H1 (cell line): ENCODE results near the gene WBP4. TPM values are rescaled to one million over a fixed set of nuclear protein-coding genes. Genes with fewer than 3 reads are reported as not detected.

Experiments used
- CTCF ChIA-PET: fragments of 300-600 bp; sonication (Branson Sonifier 250); formaldehyde crosslinking; loops from one replicate; lab custom pipeline; 2021; ENCODE audit not compliant: partially characterized antibody; lab: Charles Lee
- POLR2A ChIA-PET: fragments of 300-600 bp; sonication (Branson Sonifier 250); formaldehyde crosslinking; loops from one replicate; lab custom pipeline; 2021; ENCODE audit warnings: inconsistent platforms; ENCODE audit not compliant: partially characterized antibody; lab: Charles Lee
- DNase-seq, 2 experiments: peaks; one replicate each; pipeline versions ENCODE4 v3.0.0 to v3.0.0-alpha.2; 2010 to 2022; ENCODE audit warnings: low spot score in 2 of 2, low read depth in 1 of 2, mixed read lengths in 1 of 2
- FAIRE-seq: peaks from 2 replicates; lab custom pipeline; 2011; peaks lifted over from hg19 to GRCh38; lab: Jason Lieb, UNC
- H2AFZ ChIP-seq: 2 replicates; pipeline ENCODE4 v1.8.1; 2012; ENCODE audit warnings: low read length, inconsistent platforms
- H2AK5ac ChIP-seq: 2 replicates; pipeline ENCODE4 v1.6.1; 2013; ENCODE audit warnings: low read depth, low read length
- H2BK120ac ChIP-seq: replicated peaks from 2 replicates; pipeline ENCODE3; 2013; ENCODE audit warnings: low read depth, low read length, inconsistent platforms
- H2BK12ac ChIP-seq: 2 replicates; pipeline ENCODE4 v1.6.1; 2013; ENCODE audit warnings: low read depth, low read length
- H2BK15ac ChIP-seq: 2 replicates; pipeline ENCODE4 v1.6.1; 2013; ENCODE audit warnings: low read length
- H2BK20ac ChIP-seq: 2 replicates; pipeline ENCODE4 v1.6.1; 2013; ENCODE audit warnings: low read length
- H2BK5ac ChIP-seq: 2 replicates; pipeline ENCODE4 v1.6.1; 2013; ENCODE audit warnings: low read depth, low read length
- H3K14ac ChIP-seq: 2 replicates; pipeline ENCODE4 v1.6.1; 2013; ENCODE audit warnings: inconsistent platforms; ENCODE audit not compliant: insufficient read length
- H3K18ac ChIP-seq: 2 replicates; pipeline ENCODE4 v1.6.1; 2013; ENCODE audit warnings: low read length; ENCODE audit errors: extremely low read depth
- H3K23ac ChIP-seq: 2 replicates; pipeline ENCODE4 v1.6.1; 2013; ENCODE audit warnings: inconsistent platforms; ENCODE audit not compliant: insufficient read length
- H3K23me2 ChIP-seq: 2 replicates; pipeline ENCODE4 v1.6.1; 2013; ENCODE audit warnings: low read depth, low read length
- H3K27ac ChIP-seq: 2 replicates; pipeline ENCODE4 v1.6.1; 2011; ENCODE audit warnings: low read depth, low read length, inconsistent platforms
- H3K27me3 ChIP-seq, 4 experiments: replicated peaks in 1 of 4; 1 replicate in 1 of 4; 2 replicates in 3 of 4; pipeline versions ENCODE4 v1.6.1 to v1.8.1; 2011 to 2013; ENCODE audit warnings: low read length in 3 of 4, mild to moderate bottlenecking in 3 of 4, inconsistent platforms in 2 of 4, mixed read lengths in 2 of 4, moderate library complexity in 1 of 4; ENCODE audit not compliant: control insufficient read depth in 3 of 4, insufficient read depth in 3 of 4; ENCODE audit errors: extremely low read depth in 1 of 4
- H3K36me3 ChIP-seq, 4 experiments: 2 replicates each; pipeline versions ENCODE4 v1.6.1 to v1.8.1; 2011 to 2013; ENCODE audit warnings: mild to moderate bottlenecking in 4 of 4, low read length in 3 of 4, moderate library complexity in 2 of 4, control low read depth in 1 of 4, inconsistent platforms in 1 of 4; ENCODE audit not compliant: insufficient read depth in 4 of 4, control insufficient read depth in 2 of 4
- H3K4ac ChIP-seq: replicated peaks from 2 replicates; pipeline ENCODE3; 2013; ENCODE audit warnings: low read length, low read depth, mixed read lengths, inconsistent platforms; ENCODE audit not compliant: insufficient read length
- H3K4me1 ChIP-seq, 4 experiments: replicated peaks in 1 of 4; 1 replicate in 1 of 4; 2 replicates in 3 of 4; pipeline versions ENCODE4 v1.6.1 to v1.8.1; 2011 to 2013; ENCODE audit warnings: low read length in 3 of 4, inconsistent platforms in 2 of 4, mixed read lengths in 1 of 4; ENCODE audit not compliant: insufficient read depth in 4 of 4, control insufficient read depth in 3 of 4
- H3K4me2 ChIP-seq, 2 experiments: 2 replicates each; pipeline versions ENCODE4 v1.6.1 to v1.8.1; 2011 to 2013; ENCODE audit warnings: low read depth in 2 of 2, low read length in 2 of 2, control low read depth in 1 of 2, inconsistent platforms in 1 of 2, mild to moderate bottlenecking in 1 of 2; ENCODE audit not compliant: insufficient read depth in 1 of 2
- H3K4me3 ChIP-seq, 4 experiments: fragments of 200-600, 300-600 bp in 1 of 4; sonication (generic), shearing (Covaris generic), sonication (Bioruptor Twin) in 1 of 4; 2 replicates each; pipeline versions ENCODE4 v1.5.1 to v1.8.1; 2011 to 2016; ENCODE audit warnings: low read length in 4 of 4, low read depth in 3 of 4, control low read depth in 2 of 4, inconsistent platforms in 2 of 4, mild to moderate bottlenecking in 2 of 4, mixed read lengths in 1 of 4, moderate library complexity in 1 of 4; ENCODE audit not compliant: insufficient read depth in 2 of 4; ENCODE audit errors: extremely low read depth in 1 of 4
- H3K56ac ChIP-seq: replicated peaks from 2 replicates; pipeline ENCODE3; 2013; ENCODE audit warnings: low read depth, mild to moderate bottlenecking, mixed read lengths, low read length, inconsistent platforms; ENCODE audit not compliant: insufficient read length
- H3K79me1 ChIP-seq: 2 replicates; pipeline ENCODE4 v1.6.1; 2013; ENCODE audit warnings: low read depth, low read length, control low read depth
- H3K79me2 ChIP-seq, 2 experiments: 2 replicates each; pipeline versions ENCODE4 v1.6.1 to v1.8.1; 2012 to 2013; ENCODE audit warnings: low read length in 2 of 2, mild to moderate bottlenecking in 2 of 2, inconsistent platforms in 1 of 2; ENCODE audit not compliant: insufficient read depth in 2 of 2, control insufficient read depth in 1 of 2
- H3K9ac ChIP-seq, 4 experiments: replicated peaks in 1 of 4; 1 replicate in 1 of 4; 2 replicates in 3 of 4; pipeline versions ENCODE4 v1.6.1 to v1.8.1; 2011 to 2013; ENCODE audit warnings: low read depth in 3 of 4, low read length in 3 of 4, control low read depth in 2 of 4, mild to moderate bottlenecking in 2 of 4, moderate library complexity in 2 of 4, inconsistent platforms in 1 of 4; ENCODE audit errors: extremely low read depth in 1 of 4
- H3K9me3 ChIP-seq, 2 experiments: 2 replicates each; pipeline versions ENCODE4 v1.6.1 to v1.8.1; 2012 to 2013; ENCODE audit warnings: mild to moderate bottlenecking in 2 of 2, moderate library complexity in 2 of 2, control low read depth in 1 of 2, inconsistent platforms in 1 of 2, low read depth in 1 of 2, low read length in 1 of 2, mixed read lengths in 1 of 2; ENCODE audit not compliant: insufficient read depth in 2 of 2
- H4K20me1 ChIP-seq, 2 experiments: replicated peaks in 1 of 2; 2 replicates each; pipeline versions ENCODE3 to v1.8.1; 2011 to 2013; ENCODE audit warnings: inconsistent platforms in 2 of 2, low read length in 2 of 2, mild to moderate bottlenecking in 1 of 2; ENCODE audit not compliant: insufficient read depth in 2 of 2, control insufficient read depth in 1 of 2
- H4K5ac ChIP-seq: 2 replicates; pipeline ENCODE4 v1.6.1; 2013; ENCODE audit warnings: low read length, low read depth, mixed read lengths, inconsistent platforms; ENCODE audit not compliant: insufficient read length
- H4K8ac ChIP-seq: 2 replicates; pipeline ENCODE4 v1.8.0; 2013; ENCODE audit warnings: mild to moderate bottlenecking, moderate library complexity, low read length, inconsistent platforms; ENCODE audit not compliant: insufficient read depth; ENCODE audit errors: extremely low read depth
- H4K91ac ChIP-seq: replicated peaks from 2 replicates; pipeline ENCODE3; 2013; ENCODE audit warnings: low read length, mixed read lengths, inconsistent platforms; ENCODE audit not compliant: insufficient read length
- BRCA1 ChIP-seq: IDR thresholded peaks from 2 replicates; pipeline ENCODE4 v1.6.1; 2012; ENCODE audit warnings: low read depth, low read length, improper control_type of control experiment
- CHD2 ChIP-seq: IDR thresholded peaks from 2 replicates; pipeline ENCODE4 v1.6.1; 2012; ENCODE audit warnings: low read length, improper control_type of control experiment
- EP300 ChIP-seq, 2 experiments: IDR thresholded peaks; 1 replicate in 1 of 2; 2 replicates in 1 of 2; pipeline ENCODE4 v1.6.1; 2011 to 2012; ENCODE audit warnings: low read depth in 2 of 2, low read length in 2 of 2, mild to moderate bottlenecking in 2 of 2, borderline replicate concordance in 1 of 2, inconsistent platforms in 1 of 2, moderate library complexity in 1 of 2
- EZH2 ChIP-seq: fragments of 200-600 bp; sonication (generic); IDR thresholded peaks from 2 replicates; pipeline ENCODE4 v1.7.1; 2012; ENCODE audit warnings: low read depth, mild to moderate bottlenecking, moderate library complexity, low read length, inconsistent platforms; ENCODE audit not compliant: severe bottlenecking
- FOSL1 ChIP-seq: IDR thresholded peaks from 2 replicates; pipeline ENCODE4 v1.6.1; 2011; ENCODE audit warnings: mild to moderate bottlenecking, low read depth, low read length, moderate library complexity; ENCODE audit not compliant: insufficient read depth
- HDAC6 ChIP-seq: IDR thresholded peaks from one replicate; pipeline ENCODE4 v1.7.1; 2012; ENCODE audit warnings: low read depth, mild to moderate bottlenecking, inconsistent platforms, low read length, moderate library complexity
- KDM4A ChIP-seq: IDR thresholded peaks from one replicate; pipeline ENCODE4 v1.7.1; 2012; ENCODE audit warnings: low read depth, mild to moderate bottlenecking, moderate library complexity, low read length, inconsistent platforms; ENCODE audit not compliant: severe bottlenecking
- MAFK ChIP-seq: IDR thresholded peaks from 2 replicates; pipeline ENCODE4 v1.6.1; 2012; ENCODE audit warnings: low read depth, mild to moderate bottlenecking, improper control_type of control experiment, low read length
- POLR2AphosphoS5 ChIP-seq: IDR thresholded peaks from 2 replicates; pipeline ENCODE4 v1.6.1; 2011; ENCODE audit warnings: low read depth, low read length
- RFX5 ChIP-seq: IDR thresholded peaks from 2 replicates; pipeline ENCODE4 v1.6.1; 2011; ENCODE audit warnings: low read depth, low read length, improper control_type of control experiment, borderline replicate concordance
- RNF2 ChIP-seq: fragments of 200-900, 300-1000 bp; sonication (generic); IDR thresholded peaks from 2 replicates; pipeline ENCODE4 v1.7.1; 2016; ENCODE audit warnings: borderline replicate concordance, low read depth, mild to moderate bottlenecking, antibody characterized with exemption, low read length; ENCODE audit not compliant: poor library complexity, severe bottlenecking; ENCODE audit errors: missing control alignments
- RXRA ChIP-seq: IDR thresholded peaks from 2 replicates; pipeline ENCODE4 v1.6.1; 2011; ENCODE audit warnings: low read depth, mild to moderate bottlenecking, low read length, moderate library complexity; ENCODE audit not compliant: insufficient read depth
- SIRT6 ChIP-seq: IDR thresholded peaks from one replicate; pipeline ENCODE4 v1.7.1; 2012; ENCODE audit warnings: low read length, inconsistent platforms
- WGBS, 2 experiments: shearing (Covaris generic) in 1 of 2; methylation state at CpG; one replicate each; pipeline versions ENCODE4 v1.1.6 to v1.1.7; 2013 to 2015; ENCODE audit warnings: low lambda C conversion rate in 2 of 2, mixed read lengths in 2 of 2, inconsistent platforms in 1 of 2, low coverage in 1 of 2, missing lambda C conversion rate in 1 of 2; ENCODE audit not compliant: insufficient replicate concordance in 2 of 2, insufficient coverage in 1 of 2, insufficient read length in 1 of 2; ENCODE audit errors: extremely low coverage in 1 of 2, missing lambda C conversion rate in 1 of 2; 5-methylcytosine and 5-hydroxymethylcytosine counted together
- polyA plus RNA-seq, 7 experiments: library from polyadenylated mRNA; depleted of rRNA in 3 of 7; stranded (reverse) in 5 of 7; unstranded in 2 of 7; fragments of >200 nt in 5 of 7; fragments of 200-250 nt in 2 of 7; gene quantifications; 1 replicate in 5 of 7; 2 replicates in 1 of 7; 4 replicates in 1 of 7; pipeline versions ENCODE4 v1.2.1 to v1.2.3, GENCODE V29; 2011 to 2013; ENCODE audit warnings: missing spikeins in 2 of 7, mixed read lengths in 2 of 7
- total RNA-seq: library from RNA; stranded (reverse); fragmentation: NEBNext Ultra II Directional; extraction: Animal tissue kit (Norgen Biotek cat#: 25700); gene quantifications from 2 replicates; pipeline ENCODE4 v1.2.1, GENCODE V29; 2021
- TF ChIP-seq, protein P1 (sequence below): IDR thresholded peaks from 2 replicates; pipeline ENCODE4 v1.6.1; 2012; ENCODE audit warnings: inconsistent platforms

Gene WBP4
- total and polyA plus RNA-seq, 2 of the 8 experiments (the other 6 are each of a cell fraction or from before 2014, with no cell fraction given) = 3.0 to 10.0 TPM

DNA sequence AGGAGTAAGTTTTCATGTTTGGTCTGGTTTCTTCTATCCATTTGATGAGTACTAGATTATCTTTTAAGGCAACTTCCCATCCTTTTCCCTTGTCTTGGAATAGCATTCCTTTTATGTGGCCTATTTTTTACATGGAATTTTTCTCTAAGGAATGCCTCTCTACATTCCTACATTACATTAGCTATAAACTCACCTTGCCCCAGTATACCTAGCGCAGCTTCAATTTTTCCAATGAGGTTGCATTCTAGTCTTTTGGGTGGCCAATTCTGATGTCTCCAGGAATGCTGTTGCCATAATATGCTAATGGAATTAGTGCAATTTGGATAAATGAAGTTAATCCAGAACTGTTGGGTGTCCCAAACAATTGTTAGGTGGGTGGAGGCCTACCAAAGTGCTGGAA, 37.5 kb downstream of the WBP4 start:
- Histone ChIP-seq H3K27ac (no peak overlapping the region), H2BK120ac (no peak overlapping the region), H2BK20ac (no peak overlapping the region), H2BK15ac (no peak overlapping the region), H3K56ac (no peak overlapping the region), H3K14ac (no peak overlapping the region), H3K18ac (no peak overlapping the region), H4K20me1 (no peaks in the 10 kb centered on the region), H4K91ac (no peak overlapping the region), H3K9ac (no peak overlapping the region), H3K23me2 (no peaks in the 10 kb centered on the region), H3K4me1 (peaks cover 0 to 8% (median 1%) of the 10 kb centered on the region in 4 experiments; a peak in 1 of 7 replicates), H2BK12ac (no peak overlapping the region), H3K9me3 (no peaks in the 10 kb centered on the region), H3K79me1 (no peaks in the 10 kb centered on the region), H3K4me3 (no peak overlapping the region), H3K79me2 (no peaks in the 10 kb centered on the region), H4K8ac (no peak overlapping the region), H2BK5ac (no peak overlapping the region; the same call in 1 of the 2 replicates), H2AK5ac (no peak overlapping the region), H2AFZ (peak overlapping the region; percentile 17; the same call in 1 of the 2 replicates), H3K4ac (no peak overlapping the region), H3K27me3 (no peaks in the 10 kb centered on the region), H3K4me2 (no peak overlapping the region), H3K23ac (no peak overlapping the region), H3K36me3 (no peaks in the 10 kb centered on the region), H4K5ac (no peak overlapping the region)
- TF ChIP-seq EP300 (IDR thresholded peaks at IDR 0.05; ENCODE audit: borderline replicate concordance in 1 of 2, low read depth in 2 of 2, low read length in 2 of 2) (no peak), MAFK (no peak), RFX5 (no peak), POLR2AphosphoS5 (no peak), RXRA (no peak), KDM4A (no peak), FOSL1 (no peak), CHD2 (no peak), BRCA1 (no peak), EZH2 (no peak), RNF2 (no peak), SIRT6 (no peak), HDAC6 (no peak)
- TF ChIP-seq, protein P1, sequence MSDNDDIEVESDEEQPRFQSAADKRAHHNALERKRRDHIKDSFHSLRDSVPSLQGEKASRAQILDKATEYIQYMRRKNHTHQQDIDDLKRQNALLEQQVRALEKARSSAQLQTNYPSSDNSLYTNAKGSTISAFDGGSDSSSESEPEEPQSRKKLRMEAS = no peak
- FAIRE-seq (no peak), DNase-seq (no peak)
- 89% methylated on average over 1 of the region's 1 CpG; no CpG with 5 or more reads in 1 of the 2 experiments for WGBS, 2 experiments
- ChIA-PET POLR2A (interaction anchor here (0.7 to 2.5 kb wide), 4 partner anchors 9 to 38 kb away, joined by 3 to 9 read pairs (median 3); partner anchors contain the start of gene WBP4), CTCF (interaction anchor here (1.2 to 3.2 kb wide), 2 partner anchors 12 to 44 kb away, joined by 6 to 8 read pairs; no protein-coding TSS in a partner anchor)
